Neuronal stem cell (in vitro differentiated cells): ENCODE data around the gene OCA2.

Source experiments
- DNase-seq: peaks from one replicate; pipeline ENCODE4 v3.0.0-alpha.2; 2013; ENCODE audit warnings: low spot score
- H2AFZ ChIP-seq: one replicate; pipeline ENCODE4 v1.6.1; 2013; ENCODE audit warnings: mild to moderate bottlenecking, low read length, inconsistent platforms
- H2AK5ac ChIP-seq: 2 replicates; pipeline ENCODE4 v1.6.1; 2013; ENCODE audit warnings: low read depth, mild to moderate bottlenecking, inconsistent platforms, low read length, moderate library complexity, mixed read lengths
- H2BK120ac ChIP-seq: 2 replicates; pipeline ENCODE4 v1.6.1; 2013; ENCODE audit warnings: low read depth, mild to moderate bottlenecking, inconsistent platforms, low read length, moderate library complexity, mixed read lengths
- H2BK12ac ChIP-seq: one replicate; pipeline ENCODE4 v1.6.1; 2013; ENCODE audit warnings: low read length, inconsistent platforms
- H2BK15ac ChIP-seq: 2 replicates; pipeline ENCODE4 v1.6.1; 2013; ENCODE audit warnings: mild to moderate bottlenecking, low read length, inconsistent platforms, mixed read lengths
- H2BK5ac ChIP-seq: one replicate; pipeline ENCODE4 v1.6.1; 2013; ENCODE audit warnings: inconsistent platforms, mild to moderate bottlenecking, low read length, moderate library complexity
- H3K14ac ChIP-seq: one replicate; pipeline ENCODE4 v1.6.1; 2013; ENCODE audit warnings: low read length, inconsistent platforms
- H3K18ac ChIP-seq: 2 replicates; pipeline ENCODE4 v1.6.1; 2013; ENCODE audit warnings: low read length, inconsistent platforms
- H3K23ac ChIP-seq: 2 replicates; pipeline ENCODE4 v1.6.1; 2013; ENCODE audit warnings: low read depth, mild to moderate bottlenecking, mixed read lengths, low read length, inconsistent platforms; ENCODE audit not compliant: poor library complexity
- H3K27ac ChIP-seq: replicated peaks from 3 replicates; pipeline ENCODE4 v1.5.1; 2013; ENCODE audit warnings: low read length, inconsistent platforms
- H3K27me3 ChIP-seq, 3 experiments: 2 replicates each; pipeline ENCODE4 v1.6.1; 2013; ENCODE audit warnings: low read length in 3 of 3, mild to moderate bottlenecking in 2 of 3, inconsistent platforms in 1 of 3, low read depth in 1 of 3, mixed read lengths in 1 of 3, moderate library complexity in 1 of 3; ENCODE audit not compliant: control insufficient read depth in 3 of 3, insufficient read depth in 3 of 3
- H3K36me3 ChIP-seq, 2 donors: replicated peaks in 1 of 2; 2 replicates each; pipeline ENCODE4 v1.6.1; 2013; ENCODE audit warnings: low read length in 2 of 2; ENCODE audit not compliant: control insufficient read depth in 2 of 2, insufficient read depth in 2 of 2
- H3K4ac ChIP-seq: 2 replicates; pipeline ENCODE4 v1.6.1; 2013; ENCODE audit warnings: inconsistent platforms, mild to moderate bottlenecking, low read length, moderate library complexity
- H3K4me1 ChIP-seq, 2 donors: 1 replicate in 1 of 2; 2 replicates in 1 of 2; pipeline ENCODE4 v1.6.1; 2013; ENCODE audit warnings: low read length in 2 of 2, low read depth in 1 of 2; ENCODE audit not compliant: control insufficient read depth in 2 of 2, insufficient read depth in 1 of 2
- H3K4me2 ChIP-seq: one replicate; pipeline ENCODE4 v1.6.1; 2013; ENCODE audit warnings: mild to moderate bottlenecking, low read length, inconsistent platforms; ENCODE audit not compliant: insufficient read depth, poor library complexity, severe bottlenecking
- H3K4me3 ChIP-seq, 2 donors: 2 replicates each; pipeline ENCODE4 v1.5.1; 2013; ENCODE audit warnings: low read length in 2 of 2, mild to moderate bottlenecking in 2 of 2, inconsistent platforms in 1 of 2, moderate library complexity in 1 of 2
- H3K79me1 ChIP-seq: one replicate; pipeline ENCODE4 v1.6.1; 2013; ENCODE audit warnings: low read depth, mild to moderate bottlenecking, inconsistent platforms, low read length, moderate library complexity
- H3K9ac ChIP-seq: one replicate; pipeline ENCODE4 v1.6.1; 2013; ENCODE audit warnings: mild to moderate bottlenecking, low read depth, low read length, inconsistent platforms; ENCODE audit not compliant: poor library complexity
- H3K9me3 ChIP-seq, 2 donors: replicated peaks in 1 of 2; 2 replicates each; pipeline versions ENCODE3 to v1.6.1; 2013; ENCODE audit warnings: low read length in 2 of 2, mild to moderate bottlenecking in 2 of 2, inconsistent platforms in 1 of 2, low read depth in 1 of 2, mixed read lengths in 1 of 2, moderate library complexity in 1 of 2; ENCODE audit not compliant: control insufficient read depth in 2 of 2, insufficient read depth in 1 of 2
- H4K8ac ChIP-seq: one replicate; pipeline ENCODE4 v1.6.1; 2013; ENCODE audit warnings: low read depth, mild to moderate bottlenecking, inconsistent platforms, low read length, moderate library complexity
- H4K91ac ChIP-seq: one replicate; pipeline ENCODE4 v1.6.1; 2013; ENCODE audit warnings: low read length, low read depth, mild to moderate bottlenecking, inconsistent platforms; ENCODE audit not compliant: poor library complexity
- WGBS, 2 donors: extraction: QIAGEN DNeasy Blood & Tissue Kit; methylation state at CpG; one replicate each; pipeline ENCODE4 v1.1.7; 2013; ENCODE audit warnings: missing lambda C conversion rate in 2 of 2, mixed read lengths in 1 of 2; ENCODE audit not compliant: insufficient read length in 2 of 2, insufficient replicate concordance in 1 of 2; ENCODE audit errors: extremely low coverage in 2 of 2; 5-methylcytosine and 5-hydroxymethylcytosine counted together

Gene OCA2

GRCh38 chr15:28003302-28004037 lies 95.6 kb downstream of the OCA2 start:
- Histone ChIP-seq H3K27ac (no peak overlapping the region), H4K8ac (peak overlapping the region; percentile 9), H3K4me2 (no peak overlapping the region), H3K23ac (peak overlapping the region; percentile 82), H3K9me3 (no peaks in the 10 kb centered on the region), H3K9ac (no peak overlapping the region), H3K4me3 (no peak overlapping the region), H3K14ac (peak overlapping the region; percentile 76), H4K91ac (no peak overlapping the region), H3K18ac (peak overlapping the region; percentile 87), H2AK5ac (peak overlapping the region; percentile 94), H3K27me3 (no peaks in the 10 kb centered on the region), H3K4me1 (no peaks in the 10 kb centered on the region), H2BK120ac (no peak overlapping the region), H3K36me3 (no peaks in the 10 kb centered on the region), H2BK15ac (peak overlapping the region; percentile 63), H2BK12ac (no peak overlapping the region), H2AFZ (no peak overlapping the region), H2BK5ac (peak overlapping the region; percentile 9), H3K79me1 (no peaks in the 10 kb centered on the region), H3K4ac (peak overlapping the region; percentile 80)
- no CpG with 5 or more reads among the region's 63 CpGs for WGBS, 2 donors
- DNase-seq = no peak

GRCh38 chr15:28002867-28003266 lies 96.2 kb downstream of the OCA2 start:
- no peak overlapping the region for H3K23ac ChIP-seq

GRCh38 chr15:28002136-28002861 lies 96.8 kb downstream of the OCA2 start:
- no CpG with 5 or more reads among the region's 12 CpGs for WGBS, 2 donors
- Histone ChIP-seq H3K4me2 (no peak overlapping the region), H3K36me3 (no peaks in the 10 kb centered on the region)

More at GRCh38 chr15:28002867-28003266, 96.2 kb downstream of the OCA2 start:
- no peak for DNase-seq
- Histone ChIP-seq H2BK120ac (no peak overlapping the region), H3K4me2 (no peak overlapping the region), H3K79me1 (no peaks in the 10 kb centered on the region), H3K36me3 (no peaks in the 10 kb centered on the region), H2BK15ac (no peak overlapping the region), H2BK5ac (no peak overlapping the region), H3K14ac (peak overlapping the region; percentile 60), H3K27me3 (no peaks in the 10 kb centered on the region), H2BK12ac (no peak overlapping the region), H3K9ac (no peak overlapping the region), H3K4me1 (no peaks in the 10 kb centered on the region), H2AFZ (no peak overlapping the region), H4K8ac (no peak overlapping the region), H3K4me3 (no peak overlapping the region), H3K4ac (no peak overlapping the region), H4K91ac (no peak overlapping the region), H3K9me3 (no peaks in the 10 kb centered on the region), H2AK5ac (peak overlapping the region; percentile 13), H3K18ac (no peak overlapping the region), H3K27ac (no peak overlapping the region)
- no CpG with 5 or more reads among the region's 10 CpGs for WGBS, 2 donors

GRCh38 chr15:28001641-28002040 lies 97.5 kb downstream of the OCA2 start:
- no peak for DNase-seq
- no peaks in the 10 kb centered on the region for H3K36me3 ChIP-seq
- H3K18ac ChIP-seq = peak overlapping the region; percentile 40
- no peak overlapping the region for H2BK15ac ChIP-seq
- no peak overlapping the region for H3K27ac ChIP-seq
- no peak overlapping the region for H3K4me2 ChIP-seq
- no peak overlapping the region for H3K9ac ChIP-seq
- no peak overlapping the region for H2BK120ac ChIP-seq
- no peak overlapping the region for H4K91ac ChIP-seq
- no peak overlapping the region for H2AFZ ChIP-seq
- peak overlapping the region in 1 of 2 donors; percentile 37 for H3K4me3 ChIP-seq
- no peak overlapping the region for H3K23ac ChIP-seq
- no peak overlapping the region for H2AK5ac ChIP-seq
- no CpG with 5 or more reads among the region's 10 CpGs for WGBS, 2 donors
- no peaks in the 10 kb centered on the region for H3K27me3 ChIP-seq
- H4K8ac ChIP-seq = no peak overlapping the region
- H3K79me1 ChIP-seq = no peaks in the 10 kb centered on the region
- H3K14ac ChIP-seq = no peak overlapping the region
- H3K4me1 ChIP-seq = no peaks in the 10 kb centered on the region
- no peak overlapping the region for H2BK12ac ChIP-seq
- H3K4ac ChIP-seq = no peak overlapping the region
- H2BK5ac ChIP-seq = no peak overlapping the region
- H3K9me3 ChIP-seq = no peaks in the 10 kb centered on the region

More at GRCh38 chr15:28002136-28002861, 96.8 kb downstream of the OCA2 start:
- Histone ChIP-seq H3K18ac (peak overlapping the region; percentile 45), H4K8ac (no peak overlapping the region), H2AK5ac (peak overlapping the region; percentile 59), H2BK12ac (no peak overlapping the region), H3K9me3 (no peaks in the 10 kb centered on the region), H2BK15ac (no peak overlapping the region), H3K4me3 (no peak overlapping the region), H3K4me1 (no peaks in the 10 kb centered on the region), H2AFZ (no peak overlapping the region), H4K91ac (no peak overlapping the region), H3K27ac (no peak overlapping the region), H3K23ac (no peak overlapping the region), H3K9ac (no peak overlapping the region), H2BK120ac (no peak overlapping the region), H3K27me3 (no peaks in the 10 kb centered on the region), H2BK5ac (no peak overlapping the region), H3K4ac (no peak overlapping the region), H3K14ac (no peak overlapping the region), H3K79me1 (no peaks in the 10 kb centered on the region)
- DNase-seq = no peak
